GM13976 (cell line): ENCODE data around the gene CFAP97.
A peak's percentile ranks its signal among the peaks of the same experiment; 100 is the strongest.

Experiments
- DNase-seq: peaks from one replicate; pipeline ENCODE4 v3.0.0; 2012; ENCODE audit warnings: low spot score
- in situ Hi-C: fragments of 300-500 bp; cut with MboI; formaldehyde crosslinking; loops from one replicate; pipeline ENCODE4 v1.12.0; 2022; ENCODE audit warnings: low sequenced_read_pairs, mixed read lengths, inconsistent platforms; ENCODE audit not compliant: unreplicated experiment
- TF ChIP-seq, protein P1 (sequence below): IDR thresholded peaks from 2 replicates; pipeline ENCODE4 v1.5.1; 2012; ENCODE audit warnings: borderline replicate concordance, mild to moderate bottlenecking; ENCODE audit not compliant: insufficient read depth; ENCODE audit errors: extremely low read depth, missing control alignments, control extremely low read depth

CFAP97 gene

GRCh38 chr4:185189606-185190305 lies 14.0 kb downstream of the CFAP97 start:
- DNase-seq, result no peak
- TF ChIP-seq, protein P1, sequence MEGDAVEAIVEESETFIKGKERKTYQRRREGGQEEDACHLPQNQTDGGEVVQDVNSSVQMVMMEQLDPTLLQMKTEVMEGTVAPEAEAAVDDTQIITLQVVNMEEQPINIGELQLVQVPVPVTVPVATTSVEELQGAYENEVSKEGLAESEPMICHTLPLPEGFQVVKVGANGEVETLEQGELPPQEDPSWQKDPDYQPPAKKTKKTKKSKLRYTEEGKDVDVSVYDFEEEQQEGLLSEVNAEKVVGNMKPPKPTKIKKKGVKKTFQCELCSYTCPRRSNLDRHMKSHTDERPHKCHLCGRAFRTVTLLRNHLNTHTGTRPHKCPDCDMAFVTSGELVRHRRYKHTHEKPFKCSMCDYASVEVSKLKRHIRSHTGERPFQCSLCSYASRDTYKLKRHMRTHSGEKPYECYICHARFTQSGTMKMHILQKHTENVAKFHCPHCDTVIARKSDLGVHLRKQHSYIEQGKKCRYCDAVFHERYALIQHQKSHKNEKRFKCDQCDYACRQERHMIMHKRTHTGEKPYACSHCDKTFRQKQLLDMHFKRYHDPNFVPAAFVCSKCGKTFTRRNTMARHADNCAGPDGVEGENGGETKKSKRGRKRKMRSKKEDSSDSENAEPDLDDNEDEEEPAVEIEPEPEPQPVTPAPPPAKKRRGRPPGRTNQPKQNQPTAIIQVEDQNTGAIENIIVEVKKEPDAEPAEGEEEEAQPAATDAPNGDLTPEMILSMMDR, result no peak
- in situ Hi-C loops, result no loop called here

- DNase-seq, result no peak
- in situ Hi-C loops, result no loop called here
- TF ChIP-seq, protein P1, result no peak
Observed at GRCh38 chr4:185186769-185187168, 17.0 kb downstream of the CFAP97 start.

- in situ Hi-C loops, result no loop called here
- peak; percentile 62 for DNase-seq
- TF ChIP-seq, protein P1, result peak; percentile 54
Observed at GRCh38 chr4:185183622-185184281, 20.0 kb downstream of the CFAP97 start.

- TF ChIP-seq, protein P1, result no peak
- in situ Hi-C loops, result no loop called here
- DNase-seq, result no peak
Observed at GRCh38 chr4:185182239-185182638, 21.6 kb downstream of the CFAP97 start.

- TF ChIP-seq, protein P1, result no peak
- no peak for DNase-seq
- in situ Hi-C loops, result no loop called here
Observed at GRCh38 chr4:185179488-185179887, 24.3 kb downstream of the CFAP97 start.

- in situ Hi-C loops, result no loop called here
- TF ChIP-seq, protein P1, result no peak
- DNase-seq, result no peak
Observed at GRCh38 chr4:185171373-185172071, 32.3 kb downstream of the CFAP97 start.
